Astrocyte of the spinal cord (primary cell): ENCODE data around the gene HERC3.
A peak's percentile ranks its signal among the peaks of the same experiment; 100 is the strongest.
"Not testable (repeated sequence)": the region's sequence is repeated elsewhere in the genome, so short reads cannot be mapped to it uniquely, and the experiment has no call there.

Experiments used
- DNase-seq: peaks from one replicate; pipeline ENCODE4 v3.0.0; 2011; ENCODE audit warnings: low read depth, low spot score
- H3K4me3 ChIP-seq: 2 replicates; pipeline ENCODE4 v1.5.1; 2011; ENCODE audit warnings: low read depth, mild to moderate bottlenecking, low read length, moderate library complexity
- CTCF ChIP-seq: IDR thresholded peaks from 2 replicates; pipeline ENCODE4 v1.5.1; 2012; ENCODE audit warnings: low read depth, mild to moderate bottlenecking, low read length, inconsistent platforms
- in situ Hi-C: cut with HindIII; loops from 2 replicates; pipeline ENCODE4 v1.10.0; 2017; ENCODE audit warnings: low sequenced_read_pairs

The HERC3 gene

DNA sequence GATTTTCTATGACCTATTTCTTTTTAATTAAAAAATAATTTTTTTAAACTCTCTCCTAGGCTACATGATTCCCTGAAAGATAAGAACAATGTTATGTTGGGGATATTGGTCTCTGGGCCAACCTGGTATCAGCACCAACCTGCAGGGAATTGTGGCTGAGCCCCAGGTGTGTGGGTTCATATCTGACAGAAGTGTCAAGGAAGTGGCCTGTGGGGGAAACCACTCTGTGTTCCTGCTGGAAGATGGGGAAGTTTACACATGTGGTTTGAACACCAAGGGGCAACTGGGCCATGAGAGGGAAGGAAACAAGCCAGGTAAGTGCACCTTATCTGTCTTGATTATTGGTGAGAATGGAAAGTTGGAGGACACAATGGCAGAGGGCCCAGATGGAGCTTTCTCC is 13.5 kb downstream of the HERC3 start:
- no peak for DNase-seq
- H3K4me3 ChIP-seq: no peak overlapping the region
- in situ Hi-C loops: no loop called here
- no peak for TF ChIP-seq CTCF

- no peak for DNase-seq
- TF ChIP-seq CTCF: no peak
- H3K4me3 ChIP-seq: no peak overlapping the region
- in situ Hi-C loops: no loop called here
Measured at GRCh38 chr4:88606832-88607231, 14.6 kb downstream of the HERC3 start.

GRCh38 chr4:88609387-88609786 is 17.1 kb downstream of the HERC3 start:
- in situ Hi-C loops: no loop called here
- no peak for TF ChIP-seq CTCF
- no peak for DNase-seq

DNA sequence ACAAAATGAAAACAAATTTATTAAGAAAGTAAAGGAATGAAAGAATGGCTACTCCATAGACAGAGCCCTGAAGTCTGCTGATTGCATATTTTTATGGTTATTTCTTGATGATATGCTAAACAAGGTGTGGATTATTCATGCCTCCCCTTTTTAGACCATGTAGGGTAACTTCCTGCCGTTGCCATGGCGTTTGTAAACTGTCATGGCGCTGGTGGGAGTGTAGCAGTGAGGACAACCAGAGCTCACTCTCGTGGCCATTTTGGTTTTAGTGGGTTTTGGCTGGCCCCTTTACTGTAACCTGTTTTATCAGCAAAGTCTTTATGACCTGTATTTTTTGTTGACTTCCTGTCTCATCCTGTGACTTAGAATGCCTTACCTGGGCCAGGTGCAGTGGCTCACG is 17.5 kb downstream of the HERC3 start:
- in situ Hi-C loops, H3K4me3 ChIP-seq, DNase-seq: not testable (repeated sequence)

More at GRCh38 chr4:88609387-88609786, 17.1 kb downstream of the HERC3 start:
- no peak overlapping the region for H3K4me3 ChIP-seq

DNA sequence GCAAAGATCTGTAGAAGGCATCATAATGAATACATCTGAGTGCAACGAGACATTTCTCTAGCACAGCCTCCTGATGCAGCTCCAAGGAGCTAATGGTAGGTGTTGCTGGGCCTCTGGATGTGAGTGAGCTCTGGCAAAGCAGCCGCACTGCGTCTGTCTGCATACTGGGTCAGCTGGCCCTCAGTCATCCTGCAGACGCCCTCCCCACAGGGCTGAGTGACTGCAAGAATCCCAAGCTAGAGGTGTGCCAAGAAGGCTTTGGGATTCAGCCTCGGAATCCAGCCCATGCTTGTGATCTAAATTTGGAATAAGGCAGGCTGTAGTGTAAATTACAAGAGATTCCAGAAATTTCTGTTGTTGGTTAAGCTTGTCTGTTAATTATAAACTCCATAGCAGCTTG is 18.5 kb downstream of the HERC3 start:
- in situ Hi-C loops: no loop called here
- no peak for TF ChIP-seq CTCF
- H3K4me3 ChIP-seq: no peak overlapping the region
- DNase-seq: peak; percentile 22

DNA sequence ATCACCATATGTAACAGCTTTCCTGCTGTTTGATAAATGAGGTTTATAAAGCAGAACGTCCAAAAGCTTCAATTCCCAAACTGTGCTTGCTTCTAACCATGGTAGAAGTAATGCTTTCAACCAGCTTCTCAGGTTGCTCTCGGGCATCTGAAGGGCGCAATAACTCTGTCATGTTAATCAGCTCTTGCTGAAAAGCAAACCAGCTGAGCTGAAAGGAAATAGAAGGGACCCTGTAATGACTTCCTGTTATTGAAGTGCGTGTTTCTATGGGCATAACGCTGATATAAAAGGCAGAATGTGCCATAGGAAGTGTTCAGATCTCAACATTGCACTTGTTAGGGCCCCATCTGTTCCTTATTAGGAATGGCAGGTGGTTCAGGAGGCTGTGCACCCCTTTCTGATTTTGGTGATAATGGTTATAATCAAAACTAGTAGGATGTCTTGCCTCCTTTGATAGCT is 21.2 kb downstream of the HERC3 start:
- H3K4me3 ChIP-seq: no peak overlapping the region
- no peak for TF ChIP-seq CTCF
- in situ Hi-C loops: no loop called here
- peak; percentile 32 for DNase-seq

GRCh38 chr4:88614058-88614457 is 21.8 kb downstream of the HERC3 start:
- in situ Hi-C loops: no loop called here
- DNase-seq: no peak
- no peak overlapping the region for H3K4me3 ChIP-seq
- TF ChIP-seq CTCF: no peak
